Lung (tissue), 12 donors: ENCODE results near the gene SLC44A1. TPM values are rescaled to one million over a fixed set of nuclear protein-coding genes. Genes with fewer than 3 reads are reported as not detected.

Experiments used
- ATAC-seq: fragments of 200-7000 bp; cut with Tn5 transposase; one replicate; pipeline ENCODE4 v1.9.1; 2020; ENCODE audit warnings: moderate number of reproducible peaks; ENCODE audit not compliant: insufficient read depth, low FRiP score
- DNase-seq, 3 donors: peaks; one replicate each; pipeline ENCODE4 v3.0.0-alpha.2; 2013 to 2017
- H3K27ac ChIP-seq, 2 donors: one replicate each; pipeline ENCODE4 v1.5.1; 2013; ENCODE audit warnings: mild to moderate bottlenecking in 2 of 2, moderate library complexity in 2 of 2, control low read depth in 1 of 2, inconsistent platforms in 1 of 2, low read depth in 1 of 2, low read length in 1 of 2
- H3K27me3 ChIP-seq, 3 donors: one replicate each; pipeline ENCODE4 v1.5.1; 2013; ENCODE audit warnings: low read length in 2 of 3; ENCODE audit not compliant: control insufficient read depth in 3 of 3, insufficient read depth in 3 of 3
- H3K36me3 ChIP-seq, 4 donors: one replicate each; pipeline ENCODE4 v1.5.1; 2013; ENCODE audit warnings: low read length in 4 of 4, mild to moderate bottlenecking in 1 of 4, moderate library complexity in 1 of 4; ENCODE audit not compliant: control insufficient read depth in 4 of 4, insufficient read depth in 4 of 4
- H3K4me1 ChIP-seq, 5 donors: one replicate each; pipeline ENCODE4 v1.5.1; 2013; ENCODE audit warnings: low read length in 5 of 5, mild to moderate bottlenecking in 2 of 5, moderate library complexity in 1 of 5; ENCODE audit not compliant: control insufficient read depth in 5 of 5, insufficient read depth in 5 of 5
- H3K4me3 ChIP-seq: one replicate; pipeline ENCODE4 v1.5.1; 2013; ENCODE audit warnings: mild to moderate bottlenecking, control low read depth, moderate library complexity
- H3K9ac ChIP-seq, 2 donors: one replicate each; pipeline ENCODE4 v1.5.1; 2013; ENCODE audit warnings: low read length in 2 of 2, control low read depth in 1 of 2; ENCODE audit not compliant: insufficient read depth in 1 of 2
- H3K9me3 ChIP-seq, 4 donors: one replicate each; pipeline ENCODE4 v1.5.1; 2013; ENCODE audit warnings: low read length in 3 of 4, mild to moderate bottlenecking in 1 of 4, moderate library complexity in 1 of 4; ENCODE audit not compliant: control insufficient read depth in 4 of 4, insufficient read depth in 3 of 4
- CTCF ChIP-seq: IDR thresholded peaks from 2 replicates; pipeline ENCODE4 v1.5.1; 2012; ENCODE audit warnings: mild to moderate bottlenecking; ENCODE audit errors: control extremely low read depth, extremely low read depth
- WGBS, 2 donors: extraction: QIAGEN DNeasy Blood & Tissue Kit; methylation state at CpG; one replicate each; pipeline ENCODE4 v1.1.7; 2013; 5-methylcytosine and 5-hydroxymethylcytosine counted together
- polyA plus RNA-seq, 2 donors: library from polyadenylated mRNA; stranded (reverse); fragments of 200-250 nt; gene quantifications; one replicate each; pipeline ENCODE4 v1.2.1, GENCODE V29; 2013
- total RNA-seq, 2 donors: library from RNA; depleted of rRNA in 1 of 2; stranded (reverse); fragments of >200 nt in 1 of 2; gene quantifications; one replicate each; pipeline ENCODE4 v1.2.1, GENCODE V29; 2014 to 2021
- donor health status: control.
- donor health status: control.
- donor health status: Bipolar disorder and iron deficiency.
- donor health status: healthy.
- donor health status: DM: yes; HTN: yes; CAD: no.

SLC44A1 gene
- total and polyA plus RNA-seq, 4 donors, result 13.0 to 61.7 (median 33.8) TPM

DNA sequence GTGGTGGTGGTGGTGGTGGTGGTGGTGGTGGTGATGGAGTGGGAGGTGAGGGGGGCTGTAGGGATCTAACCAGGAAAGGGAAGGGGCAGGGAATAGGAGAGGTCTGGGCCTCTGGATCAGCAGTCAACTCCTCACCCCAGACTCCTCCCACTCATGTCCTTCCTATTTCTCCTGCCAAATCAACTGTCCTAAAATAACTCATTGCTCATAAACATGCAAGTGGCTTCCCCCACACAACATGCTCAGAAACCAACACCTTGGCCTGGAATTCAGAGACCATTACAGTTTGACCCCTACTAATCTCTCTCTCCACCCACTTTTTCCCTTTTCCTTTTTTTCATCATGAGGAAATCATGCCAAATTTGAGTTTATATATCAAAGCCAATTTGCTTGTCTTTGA lies 195.0 kb downstream of the SLC44A1 start:
- no peak overlapping the region for H3K9ac ChIP-seq
- no peak for DNase-seq
- no peak overlapping the region for H3K27ac ChIP-seq
- peaks cover 0 to 9% (median 0%) of the 10 kb centered on the region in 5 donors for H3K4me1 ChIP-seq
- peaks cover 0 to 1% (median 0%) of the 10 kb centered on the region in 4 donors for H3K9me3 ChIP-seq
- no peak for TF ChIP-seq CTCF
- H3K27me3 ChIP-seq, result no peaks in the 10 kb centered on the region
- H3K36me3 ChIP-seq, result no peaks in the 10 kb centered on the region
- no peak for ATAC-seq
- no peak overlapping the region for H3K4me3 ChIP-seq

GRCh38 chr9:105441616-105442160 lies 197.2 kb downstream of the SLC44A1 start:
- 66 to 83% methylated on average over 2 of the region's 2 CpGs for WGBS, 2 donors
- no peaks in the 10 kb centered on the region for H3K36me3 ChIP-seq
- H3K9ac ChIP-seq, result no peak overlapping the region
- no peak overlapping the region for H3K4me3 ChIP-seq
- peak; percentile 24 to 42 (median 40) for DNase-seq
- H3K27me3 ChIP-seq, result no peaks in the 10 kb centered on the region
- no peak for TF ChIP-seq CTCF
- no peak for ATAC-seq
- peaks cover 0 to 9% (median 0%) of the 10 kb centered on the region in 5 donors for H3K4me1 ChIP-seq
- H3K27ac ChIP-seq, result no peak overlapping the region
- H3K9me3 ChIP-seq, result no peaks in the 10 kb centered on the region

DNA sequence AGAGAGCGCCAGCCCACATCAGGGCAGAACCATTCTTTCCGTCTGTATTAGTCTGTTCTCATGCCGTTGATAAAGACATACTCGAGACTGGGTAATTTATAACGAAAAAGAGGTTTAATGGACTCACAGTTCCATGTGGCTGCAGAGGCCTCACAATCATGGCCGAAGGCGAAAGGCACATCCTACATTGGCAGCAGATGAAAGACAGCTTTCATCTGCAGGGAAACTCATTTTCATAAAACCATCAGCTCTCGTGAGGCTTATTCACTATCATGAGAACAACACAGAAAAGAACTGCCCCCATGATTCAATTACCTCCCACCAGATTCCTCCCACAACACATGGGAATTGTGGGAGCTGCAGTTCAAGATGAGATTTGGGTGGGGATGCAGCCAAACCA lies 198.7 kb downstream of the SLC44A1 start:
- H3K27me3 ChIP-seq, result no peaks in the 10 kb centered on the region
- 90 to 94% methylated on average over 8 of the region's 8 CpGs for WGBS, 2 donors
- ATAC-seq, result no peak

More for the DNA sequence above, 198.7 kb downstream of the SLC44A1 start:
- Histone ChIP-seq H3K36me3 (no peaks in the 10 kb centered on the region), H3K4me1 (peaks cover 0 to 3% (median 0%) of the 10 kb centered on the region in 5 donors), H3K27ac (no peak overlapping the region), H3K4me3 (no peak overlapping the region), H3K9me3 (no peaks in the 10 kb centered on the region), H3K9ac (no peak overlapping the region)
- no peak for DNase-seq
- TF ChIP-seq CTCF, result no peak
